T-helper 22 cell (primary cell): ENCODE results near the gene CCDC167.

Experiments
- DNase-seq: peaks from one replicate; pipeline ENCODE4 v3.0.0-alpha.2; 2020; ENCODE audit warnings: low read depth

Gene CCDC167

DNA sequence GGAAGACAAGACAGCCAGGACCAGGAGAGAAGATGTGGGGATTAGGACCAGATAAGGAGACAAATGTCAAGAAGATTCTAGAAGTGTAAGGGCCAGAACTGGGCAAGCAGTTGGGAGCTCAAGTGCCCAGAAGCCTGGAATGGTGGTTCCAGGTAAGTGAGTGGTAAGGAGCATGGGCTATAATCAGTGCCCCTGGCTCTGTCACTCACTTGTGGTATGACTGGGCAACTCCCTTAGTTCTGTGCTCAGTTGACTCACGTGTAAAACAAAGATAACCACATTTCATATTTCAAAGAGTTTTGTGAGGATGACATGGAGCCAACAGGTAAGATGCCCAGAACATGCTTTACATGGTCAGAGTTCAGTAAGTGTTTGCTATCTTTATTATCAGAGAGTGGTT, 11.2 kb downstream of the CCDC167 start:
- no peak for DNase-seq

DNA sequence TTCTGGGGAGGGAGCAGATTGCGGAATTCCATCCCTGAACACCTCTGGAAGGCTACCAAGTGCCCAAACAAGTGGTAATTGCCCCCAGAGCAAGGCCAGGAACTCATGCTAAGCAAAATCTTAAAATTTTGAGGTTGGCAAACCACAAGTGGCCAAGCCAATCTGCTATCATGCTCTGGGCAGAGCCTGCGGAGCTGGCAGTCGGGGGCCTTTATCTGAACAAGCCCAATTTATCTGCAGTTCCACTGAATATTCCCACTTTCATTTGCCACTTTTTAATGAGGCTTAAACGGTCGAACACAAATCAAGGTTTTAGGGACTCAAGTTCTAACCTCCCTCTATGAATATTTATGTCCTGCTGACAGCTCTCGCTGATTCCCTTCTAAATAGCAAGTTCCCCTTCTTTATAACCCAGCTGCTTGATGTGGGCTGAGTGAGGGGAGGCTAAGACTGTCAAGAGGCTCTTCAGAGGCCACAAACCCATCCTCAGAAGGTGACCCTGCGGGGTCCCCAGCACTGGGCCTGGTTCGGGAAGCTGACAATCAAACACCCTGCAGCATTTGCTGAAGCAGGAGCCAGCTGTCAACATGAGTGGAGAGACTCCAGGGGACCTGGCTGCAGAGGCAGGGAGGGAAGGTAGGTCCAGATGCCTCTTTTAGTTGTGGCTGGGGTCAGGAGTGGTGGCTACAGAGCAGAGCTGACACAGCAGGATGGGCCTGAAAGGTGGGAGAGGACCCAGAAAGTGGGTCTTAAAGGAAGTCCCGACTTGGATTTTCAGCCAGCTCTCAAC, 11.9 kb downstream of the CCDC167 start:
- no peak for DNase-seq

DNA sequence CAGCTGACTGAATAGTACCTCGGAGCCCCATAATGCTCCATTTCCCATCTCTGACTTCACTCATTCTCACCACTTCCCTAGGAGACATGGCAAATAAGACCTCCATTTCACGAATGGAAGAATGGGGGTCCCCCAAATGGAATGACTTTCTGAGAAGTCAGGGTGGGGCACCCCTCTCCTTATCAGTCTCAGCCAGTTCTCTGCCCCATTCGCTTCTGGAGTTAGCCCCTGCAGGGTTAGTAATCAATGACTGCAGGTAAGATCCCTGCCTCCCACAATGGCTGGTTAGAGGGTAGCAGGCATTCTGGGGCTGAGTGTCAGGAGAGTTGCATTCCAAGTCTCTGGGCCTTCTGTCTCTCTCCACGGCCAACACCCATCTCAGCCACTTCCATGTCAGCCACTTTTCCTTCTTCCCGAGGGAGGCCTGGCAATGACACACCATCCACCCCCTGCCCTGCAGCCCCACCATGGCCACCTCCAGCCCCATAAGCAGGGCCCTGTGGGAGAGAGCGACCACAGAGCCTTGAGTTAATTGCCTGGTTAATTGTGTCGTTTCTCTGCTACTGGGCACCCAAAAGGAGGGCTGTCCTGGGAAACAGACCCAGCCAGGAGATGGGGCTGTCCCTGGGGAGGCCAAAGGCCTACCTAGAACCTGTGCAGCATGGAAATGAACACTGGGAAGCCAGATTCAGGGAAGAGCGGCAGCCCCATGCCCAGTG, 13.4 kb downstream of the CCDC167 start:
- no peak for DNase-seq

DNA sequence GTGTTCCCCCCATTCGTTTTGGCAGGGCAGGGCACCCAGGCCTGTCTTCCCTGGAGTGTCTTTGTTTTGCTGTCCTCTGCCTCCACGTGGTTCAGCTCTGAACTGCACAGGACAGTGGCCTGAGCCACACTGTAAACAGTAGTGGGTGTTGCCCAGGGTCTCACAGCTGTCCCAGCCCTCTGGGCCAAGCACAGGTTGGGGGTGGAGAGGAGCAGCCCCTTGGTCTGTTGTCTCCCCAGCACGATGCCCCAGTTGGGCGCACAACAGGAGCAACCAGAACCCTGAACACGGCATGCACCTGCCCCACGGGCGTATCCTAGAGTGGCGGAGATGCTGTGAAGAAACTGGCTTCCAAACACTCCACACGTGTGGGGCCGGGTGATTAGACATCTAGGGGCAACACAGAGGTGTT, 14.4 kb downstream of the CCDC167 start:
- DNase-seq: no peak

DNA sequence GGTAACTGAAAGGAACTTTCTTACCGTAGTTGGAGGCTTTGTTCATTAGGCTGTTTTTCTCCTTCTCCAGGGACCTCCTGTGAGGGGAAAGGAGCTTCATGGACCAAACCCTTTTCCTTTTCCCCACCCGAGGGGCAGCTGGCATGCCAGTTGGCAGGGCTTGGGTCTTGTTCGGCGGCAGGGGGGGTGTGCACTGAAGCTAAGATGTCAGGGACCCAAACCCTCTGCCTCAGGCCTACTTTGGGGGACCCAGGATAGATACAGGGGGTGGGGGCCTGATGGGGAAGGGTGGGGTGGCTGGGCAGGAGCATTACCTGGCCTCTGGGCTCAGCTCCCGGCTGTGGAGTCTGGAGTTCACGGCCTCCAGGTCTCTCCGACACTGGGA, 14.9 kb downstream of the CCDC167 start:
- DNase-seq: no peak

DNA sequence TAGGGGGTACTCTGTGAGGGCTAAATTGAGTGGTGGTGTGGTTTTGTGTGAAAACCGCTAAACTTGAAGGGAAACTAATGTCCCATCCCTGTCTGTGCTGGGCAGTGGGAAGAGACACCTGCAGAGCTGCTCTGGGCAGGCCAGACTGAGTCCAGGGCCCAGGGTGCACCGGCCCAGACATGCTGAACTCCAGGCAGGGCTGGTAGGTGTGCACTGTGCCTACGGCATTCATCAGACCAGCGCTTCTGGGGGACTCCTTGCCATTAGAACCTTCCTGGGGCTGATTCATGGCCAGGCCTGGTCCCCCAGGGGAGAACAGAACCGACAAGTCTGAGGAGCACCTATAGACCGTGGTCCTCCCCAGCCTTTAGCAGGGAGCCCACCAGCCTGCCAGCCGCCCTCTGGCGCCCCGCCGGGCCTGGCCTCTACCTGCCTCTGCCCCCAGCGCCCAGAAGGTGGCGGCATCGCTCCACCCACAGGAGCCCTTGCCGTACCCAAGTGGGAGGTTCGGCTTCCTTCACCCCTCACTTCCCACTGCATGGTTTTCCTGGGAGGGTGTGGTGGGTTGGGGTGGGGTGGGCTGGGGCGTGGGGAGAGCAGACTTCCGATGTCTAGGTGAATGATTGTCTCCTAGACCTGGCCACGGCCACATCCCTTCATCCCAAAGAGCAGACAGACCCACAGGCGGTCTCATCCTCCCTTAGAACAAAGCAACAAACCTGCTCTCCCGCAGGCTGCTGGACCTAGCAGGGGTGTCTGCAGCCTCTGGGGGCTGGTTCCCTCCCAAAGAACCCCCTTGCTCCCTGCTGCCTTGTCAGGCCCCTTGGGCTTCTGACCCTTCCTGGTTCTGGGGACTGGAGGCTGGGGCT, 15.5 kb downstream of the CCDC167 start:
- DNase-seq: peak; percentile 53

DNA sequence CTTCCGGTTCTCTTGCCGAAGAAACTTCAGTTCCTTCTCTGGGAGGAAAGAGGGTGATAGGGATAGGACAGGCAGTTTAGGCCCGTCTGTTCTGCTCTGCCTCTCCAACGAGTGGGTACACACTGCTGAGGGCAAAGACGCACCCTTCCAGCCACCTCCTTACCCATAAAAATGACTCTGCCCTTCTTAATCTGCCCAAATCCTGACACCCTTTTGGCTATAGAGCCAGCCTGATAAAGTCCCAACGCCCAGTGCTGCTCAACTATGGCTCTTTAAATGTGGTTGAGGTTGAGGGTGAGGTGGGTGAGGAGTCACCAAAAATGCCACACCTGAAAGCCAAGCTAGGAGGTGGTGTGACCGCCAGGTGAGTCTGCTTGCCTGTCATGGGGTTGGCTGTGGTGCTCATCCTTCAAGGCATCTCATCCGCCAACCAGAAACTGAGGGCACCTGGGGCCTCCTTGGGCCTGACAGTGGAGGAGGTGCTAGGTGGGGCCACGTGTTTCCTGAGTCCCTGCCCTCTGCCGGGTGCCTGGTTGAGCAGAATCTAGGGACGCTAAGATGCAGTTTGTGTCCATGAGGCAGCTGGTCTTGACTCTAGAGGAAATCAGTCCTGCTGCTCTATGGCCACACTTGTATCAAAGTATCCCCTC, 16.3 kb downstream of the CCDC167 start:
- DNase-seq: no peak

DNA sequence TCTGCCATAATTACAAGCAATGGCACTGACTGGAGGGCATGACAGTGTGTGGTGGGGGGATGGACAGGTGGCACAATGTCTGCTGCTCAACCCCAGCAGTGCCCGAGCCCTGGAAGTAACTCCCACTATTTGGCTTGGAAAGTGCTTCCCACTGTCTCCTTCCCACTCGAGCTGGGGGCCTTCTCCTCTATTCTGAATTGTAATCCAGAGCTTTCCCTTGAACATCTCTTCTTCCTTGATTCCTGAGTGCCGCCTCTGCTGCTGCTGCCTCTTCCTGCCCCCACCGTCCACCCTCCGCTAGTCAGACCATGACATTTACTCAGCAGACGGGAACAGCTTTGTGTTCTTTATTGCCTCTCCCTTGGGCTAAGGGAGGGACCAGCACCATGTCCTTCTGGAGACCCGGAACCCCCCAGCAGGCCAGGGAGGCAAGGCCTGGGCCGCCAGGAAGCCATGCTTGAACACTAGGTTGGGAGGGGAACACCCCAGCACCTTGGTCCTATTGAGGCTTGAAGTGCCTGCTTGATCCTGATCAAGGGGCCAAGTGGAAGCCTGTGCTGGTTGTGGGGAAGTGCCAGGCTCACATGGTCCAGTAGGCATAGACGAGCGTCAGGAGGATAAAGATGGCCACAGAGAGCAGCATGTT, 17.0 kb downstream of the CCDC167 start:
- DNase-seq: no peak

DNA sequence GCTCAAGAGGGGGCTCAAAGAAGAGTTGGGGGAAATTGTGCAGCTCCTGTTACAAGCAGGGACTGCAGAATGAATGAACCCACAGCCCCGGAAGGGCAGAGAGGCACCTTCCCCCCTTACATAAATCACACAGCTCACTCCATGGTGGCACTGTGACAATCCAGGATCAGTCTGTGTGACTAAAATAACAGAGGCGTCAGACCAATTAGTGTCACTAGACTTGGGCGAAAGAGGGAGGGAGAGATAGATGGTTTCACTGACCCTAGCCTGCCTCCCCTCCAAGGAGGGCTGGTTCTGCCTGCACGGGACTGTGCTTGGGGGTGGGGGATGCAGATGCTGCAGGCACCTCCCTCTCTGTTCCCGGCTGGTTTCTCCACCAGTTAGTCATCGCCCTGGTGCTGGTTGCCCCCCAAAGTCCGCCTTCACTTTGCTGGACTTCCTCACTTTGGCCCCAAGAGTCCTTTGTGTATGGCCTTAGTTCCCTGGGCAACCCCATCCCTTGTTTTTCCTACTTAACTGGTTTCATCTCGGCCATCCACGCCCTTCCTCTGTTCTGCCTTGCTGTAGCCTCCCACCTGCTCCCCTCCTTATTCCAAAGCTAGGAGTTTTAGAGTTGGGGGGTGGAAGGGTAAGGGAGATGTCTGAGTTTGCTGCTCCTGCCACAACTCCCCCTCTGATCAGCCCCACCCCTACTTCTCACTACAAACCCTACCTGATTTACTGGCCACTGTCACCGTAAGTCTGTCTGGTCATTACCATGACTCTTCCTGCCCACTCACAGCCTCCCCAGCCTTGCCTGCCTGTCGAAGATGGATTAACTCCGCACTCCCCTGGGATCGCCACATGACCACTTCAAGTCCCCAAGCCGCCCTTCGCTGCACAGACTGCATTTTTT, 17.7 kb downstream of the CCDC167 start:
- no peak for DNase-seq

DNA sequence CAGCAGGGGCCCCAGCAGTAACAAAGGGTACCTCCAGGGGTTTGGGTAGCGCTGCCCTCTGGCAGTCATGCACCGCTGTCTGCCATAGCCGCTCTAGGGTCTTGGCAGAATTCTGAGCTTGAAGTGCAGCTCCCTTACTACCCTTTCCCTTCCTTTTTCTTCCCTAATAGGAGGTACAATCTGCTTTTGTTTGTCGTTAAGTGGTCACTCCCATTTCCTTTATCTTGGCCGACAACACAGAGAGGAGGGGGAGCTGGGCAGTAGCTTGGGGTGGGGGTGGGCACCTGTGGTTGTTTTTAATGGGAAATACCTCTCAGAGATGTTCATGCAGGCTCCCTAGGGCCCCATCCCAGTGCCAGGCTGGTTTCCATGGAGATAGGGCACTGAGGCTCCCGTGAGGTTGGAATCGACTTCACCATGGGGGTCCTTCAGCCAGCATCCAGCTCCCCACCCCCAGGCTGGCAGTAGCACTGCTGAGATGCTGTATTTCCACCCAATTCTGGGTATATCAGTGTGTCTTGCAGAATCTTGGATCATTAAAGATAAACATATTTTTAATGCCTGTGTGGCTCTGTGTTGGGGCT, 18.6 kb downstream of the CCDC167 start:
- no peak for DNase-seq

DNA sequence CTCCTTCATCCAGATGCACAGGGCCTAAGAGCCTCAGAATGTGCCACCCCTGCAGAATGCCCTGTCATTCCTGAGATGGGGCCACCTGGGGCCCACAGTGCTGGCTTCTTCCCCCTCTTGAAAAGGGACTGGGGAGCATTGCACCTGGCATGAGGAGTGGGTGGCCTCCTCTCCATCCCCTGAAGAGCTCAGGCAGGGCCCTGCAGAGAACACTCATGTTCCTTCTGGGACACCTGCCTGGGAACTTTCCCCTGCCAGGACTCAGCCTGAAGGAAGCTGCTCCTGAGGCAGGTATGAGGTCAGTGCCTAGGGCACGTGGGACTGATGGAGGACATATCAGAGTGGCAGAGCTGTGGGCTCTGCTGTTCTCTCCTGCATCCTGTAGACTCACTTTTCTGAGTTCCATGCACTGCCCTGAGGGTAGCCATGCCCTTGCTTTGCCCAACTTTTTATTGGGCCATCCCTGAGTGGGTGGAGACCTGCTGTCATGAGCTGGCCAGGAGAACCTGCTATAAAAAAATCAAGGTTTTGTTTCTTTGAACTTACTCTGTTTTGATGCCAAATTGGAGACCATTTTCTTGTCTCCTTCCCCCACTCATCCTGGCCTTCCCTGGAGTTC, 19.5 kb downstream of the CCDC167 start:
- DNase-seq: no peak

DNA sequence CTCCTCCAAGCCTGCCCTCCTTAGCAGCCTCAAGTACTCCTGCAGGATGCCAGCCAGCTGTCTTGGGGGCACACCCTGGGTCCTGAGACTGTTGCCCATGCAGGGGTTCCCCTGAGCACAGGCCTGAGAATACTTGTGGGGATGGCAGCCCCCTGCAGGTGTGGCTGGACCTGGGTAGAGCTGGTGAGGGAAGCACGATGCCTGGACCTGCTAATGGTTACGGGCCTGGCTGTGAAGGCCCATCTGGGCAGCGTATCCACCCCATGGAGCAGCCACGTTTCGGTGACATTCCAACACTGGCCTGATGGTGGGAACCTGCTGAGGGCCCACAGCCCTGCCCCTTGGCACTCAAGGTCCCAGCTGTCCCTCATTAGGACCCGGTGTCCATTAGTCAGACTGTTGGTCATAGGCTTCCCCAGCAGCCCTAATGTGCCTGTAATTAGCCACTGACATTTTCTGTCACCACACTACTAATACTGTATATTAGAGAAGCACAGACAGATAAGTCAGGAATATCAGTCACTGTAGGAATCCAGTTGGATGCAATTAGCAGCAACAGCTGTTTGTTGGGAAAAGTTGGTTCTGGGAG, 20.3 kb downstream of the CCDC167 start:
- no peak for DNase-seq

DNA sequence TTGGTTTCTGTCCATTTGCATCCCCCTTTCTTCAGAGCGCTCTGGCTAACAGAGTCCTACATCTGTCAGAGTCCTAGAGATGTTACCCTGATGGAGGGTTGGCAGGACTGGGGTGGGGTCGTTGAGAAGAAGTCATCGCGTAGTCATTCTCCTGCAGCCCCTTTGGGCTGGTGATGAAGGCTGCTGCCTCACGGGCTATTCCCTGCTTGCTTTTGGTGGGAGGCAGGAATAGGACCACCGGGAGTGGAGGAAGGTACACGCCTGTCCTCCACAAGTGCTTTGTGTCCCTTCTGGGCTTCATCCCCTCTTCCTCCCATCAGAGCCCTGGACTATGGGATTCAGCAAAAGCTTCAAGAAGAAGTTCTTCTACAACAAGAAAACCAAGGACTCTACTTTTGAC, 20.9 kb downstream of the CCDC167 start:
- no peak for DNase-seq

DNA sequence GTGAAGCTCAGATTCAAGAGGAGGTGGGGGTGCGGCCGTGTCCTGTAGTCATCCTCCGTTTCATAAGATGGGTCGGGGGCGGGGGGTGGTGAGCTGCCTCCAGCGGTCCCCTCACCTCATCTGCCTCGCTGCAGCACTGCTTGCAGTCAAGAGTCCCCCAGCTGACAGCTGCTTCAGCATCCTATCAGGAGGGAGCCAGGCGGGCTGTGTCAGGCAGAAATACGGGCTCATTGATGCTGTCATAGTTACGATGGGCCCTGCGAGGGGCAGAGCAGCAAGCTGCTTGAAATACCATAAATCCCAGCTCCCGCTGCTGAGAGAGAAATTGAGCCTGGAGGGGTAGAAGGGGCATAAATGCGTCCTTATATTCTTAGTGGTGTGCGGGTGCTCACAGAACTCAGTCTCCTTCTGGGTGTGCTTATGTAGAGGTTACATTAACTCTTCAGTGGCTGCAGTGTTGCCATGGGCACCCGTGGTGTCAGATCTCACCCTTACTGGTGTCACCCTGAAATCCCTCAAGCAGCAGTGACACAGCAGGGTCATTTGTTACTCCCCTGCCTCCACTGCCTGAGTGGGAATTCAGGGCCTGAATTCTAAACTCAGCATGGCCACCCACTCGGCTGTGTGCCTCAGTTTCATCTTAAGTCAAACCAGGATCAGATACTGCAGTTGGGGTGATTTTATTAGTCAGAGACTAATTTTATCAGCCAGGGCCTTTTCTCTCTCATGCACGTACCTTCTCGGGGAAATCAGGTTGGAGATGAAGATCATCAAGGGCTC, 21.8 kb downstream of the CCDC167 start:
- DNase-seq: no peak

DNA sequence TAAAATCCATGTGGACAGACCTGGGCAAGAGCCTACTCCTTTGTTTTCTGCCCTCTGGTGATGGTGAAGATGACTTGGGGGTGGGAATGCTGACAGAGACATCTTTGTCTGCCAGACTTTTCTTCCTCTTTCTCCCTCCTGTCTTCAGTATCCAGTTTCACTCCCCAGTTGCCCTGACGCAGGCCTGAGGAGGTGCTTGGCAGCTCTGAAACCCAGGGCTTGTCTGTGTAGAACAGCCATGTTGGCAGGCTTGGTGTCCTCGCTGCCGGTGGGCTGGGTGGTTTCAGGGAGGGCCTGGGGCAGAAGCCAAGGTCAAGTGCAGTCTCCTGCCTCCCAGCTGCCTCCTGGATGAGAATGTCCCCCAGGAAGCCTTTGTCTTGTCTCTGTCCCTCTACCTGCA, 22.5 kb downstream of the CCDC167 start:
- DNase-seq: no peak

DNA sequence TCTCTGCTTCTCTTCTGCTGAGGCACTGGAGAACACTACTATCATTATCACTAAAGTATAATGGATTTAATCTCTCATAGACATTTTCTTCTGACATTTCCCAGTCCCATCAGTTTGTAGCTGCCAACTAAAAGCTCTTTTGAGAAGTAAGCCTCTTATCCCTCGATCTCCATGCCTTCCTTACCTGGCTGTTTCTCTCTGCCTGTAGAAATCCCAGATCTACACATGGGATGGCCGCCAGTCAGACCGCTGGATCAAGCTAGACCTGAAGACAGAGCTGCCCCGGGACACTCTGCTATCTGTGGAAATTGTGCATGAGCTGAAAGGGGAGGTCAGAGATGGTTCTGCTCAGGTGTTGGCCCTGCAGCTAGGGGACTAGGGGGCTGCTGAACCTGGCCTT, 25.4 kb downstream of the CCDC167 start:
- DNase-seq: no peak

DNA sequence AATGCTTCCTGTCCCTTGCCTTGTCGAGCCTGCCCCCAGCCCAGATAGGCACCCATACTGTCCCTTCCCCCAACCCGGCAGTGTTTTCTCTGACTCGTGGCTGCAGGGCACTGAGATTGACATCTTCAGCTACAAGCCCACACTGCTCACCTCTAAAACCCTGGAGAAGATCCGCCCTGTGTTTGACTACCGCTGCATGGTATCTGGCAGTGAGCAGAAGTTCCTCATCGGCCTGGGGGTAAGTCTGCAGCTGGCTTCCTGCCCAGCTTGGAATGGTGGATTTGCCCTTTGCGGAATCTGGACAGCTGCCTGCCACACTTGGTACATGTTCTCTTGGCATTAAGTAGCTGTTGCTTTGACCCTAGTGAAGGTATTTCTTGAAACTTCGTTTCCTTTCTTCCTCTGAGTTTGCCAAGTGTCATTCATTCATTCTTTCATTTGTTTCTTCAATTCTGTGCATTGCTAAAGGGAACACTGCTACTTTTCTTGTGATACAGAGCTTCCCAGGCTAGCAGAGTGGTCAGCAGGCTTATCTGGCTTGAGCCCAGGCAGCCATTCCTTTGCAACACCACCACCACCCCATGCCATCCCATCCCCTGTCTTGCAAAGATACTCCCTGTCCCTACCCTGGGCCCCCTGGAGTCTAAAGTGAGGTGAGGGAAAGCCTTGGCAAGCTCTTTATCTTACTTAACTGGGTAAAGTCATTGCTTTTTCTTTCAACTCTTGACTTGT, 26.2 kb downstream of the CCDC167 start:
- no peak for DNase-seq

DNA sequence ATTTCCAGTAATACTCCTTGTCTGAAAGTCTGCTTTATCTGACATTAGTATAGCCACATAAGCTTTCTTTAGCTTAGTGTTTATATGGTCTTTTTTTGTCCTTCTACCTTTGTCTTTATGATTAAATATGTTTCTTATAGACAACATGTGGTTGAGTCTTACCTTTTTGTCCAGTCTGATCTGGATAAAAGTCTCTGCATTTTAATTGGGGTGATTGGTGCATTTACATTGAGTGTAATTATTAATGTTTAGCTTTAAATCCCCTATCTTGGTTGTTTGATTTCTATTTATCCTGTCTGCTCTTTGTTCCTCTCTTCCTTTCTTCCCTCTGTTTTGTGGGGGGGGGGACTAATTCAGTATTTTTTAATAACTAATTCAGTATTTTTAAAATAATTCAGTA, 32.0 kb downstream of the CCDC167 start:
- DNase-seq: no peak
